ENCODE data around the gene CDH13. TPM values are rescaled to one million over a fixed set of nuclear protein-coding genes. Genes with fewer than 3 reads are reported as not detected.

CDH13 gene
- total and polyA plus RNA-seq, 2 of the 8 experiments (the other 6 are each of a cell fraction or from before 2014, with no cell fraction given) = 2.3 to 2.4 TPM

GRCh38 chr16:83734136-83734535, 1107.4 kb downstream of the CDH13 start (continued):
- TF ChIP-seq SIN3A (conservative IDR thresholded peaks at IDR 0.05 in 1 of 2, IDR thresholded peaks at IDR 0.05 in 1 of 2; ENCODE audit: low read depth in 1 of 2, low read length in 2 of 2) = no peak
